Mucosa of stomach (tissue), 1 donor: ENCODE data around the gene DNAI7.

Experiments used
- H3K27me3 ChIP-seq: one replicate; pipeline ENCODE4 v1.7.0; 2013; ENCODE audit warnings: mild to moderate bottlenecking, low read length; ENCODE audit not compliant: control insufficient read depth, insufficient read depth
- H3K36me3 ChIP-seq: one replicate; pipeline ENCODE4 v1.7.0; 2013; ENCODE audit warnings: low read length; ENCODE audit not compliant: control insufficient read depth, insufficient read depth
- H3K4me1 ChIP-seq: one replicate; pipeline ENCODE4 v1.7.0; 2013; ENCODE audit warnings: mild to moderate bottlenecking, low read length; ENCODE audit not compliant: control insufficient read depth, insufficient read depth
- H3K4me3 ChIP-seq: one replicate; pipeline ENCODE4 v1.7.0; 2013; ENCODE audit warnings: low read length
- H3K9ac ChIP-seq: one replicate; pipeline ENCODE4 v1.7.0; 2013; ENCODE audit warnings: mild to moderate bottlenecking, low read length, moderate library complexity
- H3K9me3 ChIP-seq: one replicate; pipeline ENCODE4 v1.7.0; 2013; ENCODE audit warnings: mild to moderate bottlenecking, low read length, moderate library complexity; ENCODE audit not compliant: control insufficient read depth
- donor health status: Pancreatic carcinoma.

Gene DNAI7

DNA sequence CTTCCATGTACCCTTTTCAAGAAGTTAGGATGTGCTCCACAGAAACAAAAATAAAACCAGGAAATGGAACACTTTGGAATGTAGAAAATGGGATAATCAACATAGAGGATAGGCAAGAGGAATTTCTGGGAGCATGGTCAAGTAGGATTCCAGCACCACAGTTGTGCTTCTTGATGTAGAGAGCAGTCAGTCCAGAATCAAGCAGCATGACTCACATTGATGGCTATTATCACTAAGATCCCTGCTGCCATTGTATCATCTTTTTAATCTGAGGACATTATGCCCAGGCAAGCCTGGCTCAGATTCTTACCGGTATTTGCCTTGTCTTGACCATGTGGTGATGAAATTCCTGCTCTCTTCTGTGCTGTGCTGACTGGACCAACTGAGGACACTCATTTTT lies 5.7 kb upstream of the DNAI7 start:
- H3K4me3 ChIP-seq, result no peak overlapping the region
- no peaks in the 10 kb centered on the region for H3K9me3 ChIP-seq
- H3K36me3 ChIP-seq, result no peaks in the 10 kb centered on the region
- H3K9ac ChIP-seq, result no peak overlapping the region
- no peaks in the 10 kb centered on the region for H3K4me1 ChIP-seq
- no peaks in the 10 kb centered on the region for H3K27me3 ChIP-seq

DNA sequence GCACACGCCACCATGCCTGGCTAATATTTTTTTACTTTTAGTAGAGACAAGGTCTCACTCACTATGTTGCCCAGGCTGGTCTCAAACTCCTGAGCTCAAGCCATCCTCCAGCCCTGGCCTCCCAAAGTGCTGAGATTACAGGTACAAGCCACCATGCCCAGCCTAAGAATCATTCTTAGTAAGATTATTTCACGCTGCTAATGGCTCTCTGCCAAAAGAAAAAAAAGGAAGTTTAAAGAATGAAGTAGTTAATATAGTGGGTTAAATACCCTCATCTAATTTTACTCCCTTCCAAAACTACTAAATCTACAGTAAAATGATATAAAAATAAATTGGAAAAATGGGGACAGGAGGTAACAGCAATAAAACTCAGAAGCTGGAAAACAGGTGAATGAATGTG lies 2.6 kb upstream of the DNAI7 start:
- Histone ChIP-seq H3K4me1 (no peaks in the 10 kb centered on the region), H3K9ac (no peak overlapping the region)

DNA sequence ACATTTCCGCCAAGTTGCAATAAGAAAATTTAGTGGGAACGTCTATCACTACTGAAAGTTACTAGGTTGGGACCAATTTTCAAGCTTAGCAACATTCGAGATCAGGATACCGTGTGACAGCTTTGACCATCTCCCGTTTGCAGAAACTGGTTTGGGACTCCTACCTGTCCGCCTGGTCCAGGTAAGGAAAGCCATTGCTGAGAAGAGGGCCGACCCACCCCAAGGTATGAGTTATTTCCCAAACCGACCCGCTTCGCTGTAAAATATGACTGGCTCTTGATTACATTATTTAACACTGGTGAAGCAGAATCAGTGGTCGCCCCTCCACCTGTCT lies 271 bp downstream of the DNAI7 start:
- no peaks in the 10 kb centered on the region for H3K36me3 ChIP-seq
- peak overlapping the region; percentile 98 for H3K4me3 ChIP-seq
- no peaks in the 10 kb centered on the region for H3K4me1 ChIP-seq
- no peaks in the 10 kb centered on the region for H3K9me3 ChIP-seq
- H3K27me3 ChIP-seq, result no peaks in the 10 kb centered on the region
- H3K9ac ChIP-seq, result peak overlapping the region; percentile 98

More for the DNA sequence above, 2.6 kb upstream of the DNAI7 start:
- no peaks in the 10 kb centered on the region for H3K9me3 ChIP-seq
- no peaks in the 10 kb centered on the region for H3K36me3 ChIP-seq
- no peaks in the 10 kb centered on the region for H3K27me3 ChIP-seq
- no peak overlapping the region for H3K4me3 ChIP-seq

DNA sequence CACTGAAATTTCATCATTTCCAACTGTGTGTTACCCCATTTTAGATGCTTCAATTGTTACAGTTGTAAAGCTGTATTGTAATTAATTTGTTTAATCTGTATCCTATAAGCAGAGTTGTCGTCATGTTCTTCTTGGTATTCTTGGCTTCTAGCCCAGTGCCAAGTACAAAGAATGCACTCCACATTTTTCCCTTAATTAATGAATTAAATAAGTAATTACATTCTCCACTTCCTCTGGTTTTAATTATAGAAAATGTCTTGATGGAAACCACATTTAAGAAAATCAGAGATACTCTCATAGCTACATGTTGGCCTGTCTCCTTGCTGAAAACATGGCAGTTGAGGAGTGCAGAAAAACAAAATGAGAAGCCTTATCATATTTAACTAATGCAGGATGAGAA lies 746 bp downstream of the DNAI7 start:
- Histone ChIP-seq H3K27me3 (no peaks in the 10 kb centered on the region), H3K4me1 (no peaks in the 10 kb centered on the region), H3K4me3 (no peak overlapping the region), H3K36me3 (no peaks in the 10 kb centered on the region), H3K9ac (no peak overlapping the region), H3K9me3 (no peaks in the 10 kb centered on the region)

DNA sequence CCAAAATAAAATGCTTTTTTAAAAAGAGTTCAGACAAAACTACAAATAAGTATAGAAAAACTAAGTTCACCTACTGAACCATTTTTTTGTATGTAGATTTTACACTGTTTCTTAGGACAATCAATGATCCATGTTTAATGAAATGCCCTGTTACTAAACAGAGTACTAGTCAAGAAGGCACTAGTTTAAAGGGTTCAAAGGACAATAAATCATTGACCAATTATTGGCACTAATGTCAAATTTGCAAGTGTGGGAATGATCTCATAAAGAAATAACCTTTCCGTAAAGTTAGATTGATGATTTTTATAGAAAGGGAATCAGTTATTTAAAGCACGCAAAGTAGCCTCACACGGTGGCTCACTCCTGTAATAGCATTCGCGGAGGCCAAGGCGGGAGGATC lies 4.2 kb downstream of the DNAI7 start:
- Histone ChIP-seq H3K9ac (no peak overlapping the region), H3K27me3 (no peaks in the 10 kb centered on the region), H3K4me1 (no peaks in the 10 kb centered on the region), H3K9me3 (no peaks in the 10 kb centered on the region), H3K4me3 (no peak overlapping the region), H3K36me3 (no peaks in the 10 kb centered on the region)

DNA sequence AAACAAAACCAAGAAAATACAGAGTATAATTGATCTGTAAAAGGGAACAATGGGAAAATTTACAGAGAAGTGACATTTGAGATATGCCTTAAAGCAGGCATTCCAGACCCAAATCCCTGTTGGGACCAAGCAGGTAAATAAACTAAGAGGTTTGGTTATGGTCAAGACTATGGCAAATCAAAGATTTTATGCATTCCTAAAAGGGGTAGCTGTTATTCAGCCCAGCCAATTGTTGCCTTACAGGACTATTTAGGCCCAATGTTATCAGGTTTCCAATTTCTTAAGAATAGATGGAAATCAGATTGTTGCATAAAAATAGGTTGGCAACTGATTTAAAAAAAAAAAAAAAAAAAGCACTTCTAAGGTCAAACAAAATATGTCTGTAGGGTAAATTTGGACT lies 5.3 kb downstream of the DNAI7 start:
- Histone ChIP-seq H3K4me3 (no peak overlapping the region), H3K4me1 (no peaks in the 10 kb centered on the region), H3K36me3 (no peaks in the 10 kb centered on the region), H3K27me3 (no peaks in the 10 kb centered on the region), H3K9me3 (no peaks in the 10 kb centered on the region), H3K9ac (no peak overlapping the region)

DNA sequence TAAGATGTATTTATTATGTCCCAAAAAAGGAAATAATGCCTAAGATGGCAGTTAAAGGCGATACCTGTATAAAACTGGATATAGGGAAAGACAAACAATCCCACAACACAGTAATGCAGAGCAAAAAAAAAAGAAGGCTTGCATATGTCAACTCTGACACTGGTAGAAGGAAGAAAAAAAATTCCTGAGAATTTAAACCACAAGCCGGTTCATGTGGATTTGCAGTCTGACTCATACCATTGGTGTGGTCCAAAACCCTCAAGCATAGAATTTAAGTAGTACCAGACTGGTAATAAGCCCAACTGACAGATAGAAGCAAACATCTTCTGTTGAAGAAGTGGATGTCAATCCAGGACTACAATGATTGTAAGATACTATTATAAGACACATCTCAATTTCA lies 7.2 kb downstream of the DNAI7 start:
- Histone ChIP-seq H3K36me3 (no peaks in the 10 kb centered on the region), H3K4me1 (no peaks in the 10 kb centered on the region), H3K9ac (no peak overlapping the region), H3K27me3 (no peaks in the 10 kb centered on the region), H3K9me3 (no peaks in the 10 kb centered on the region), H3K4me3 (no peak overlapping the region)

DNA sequence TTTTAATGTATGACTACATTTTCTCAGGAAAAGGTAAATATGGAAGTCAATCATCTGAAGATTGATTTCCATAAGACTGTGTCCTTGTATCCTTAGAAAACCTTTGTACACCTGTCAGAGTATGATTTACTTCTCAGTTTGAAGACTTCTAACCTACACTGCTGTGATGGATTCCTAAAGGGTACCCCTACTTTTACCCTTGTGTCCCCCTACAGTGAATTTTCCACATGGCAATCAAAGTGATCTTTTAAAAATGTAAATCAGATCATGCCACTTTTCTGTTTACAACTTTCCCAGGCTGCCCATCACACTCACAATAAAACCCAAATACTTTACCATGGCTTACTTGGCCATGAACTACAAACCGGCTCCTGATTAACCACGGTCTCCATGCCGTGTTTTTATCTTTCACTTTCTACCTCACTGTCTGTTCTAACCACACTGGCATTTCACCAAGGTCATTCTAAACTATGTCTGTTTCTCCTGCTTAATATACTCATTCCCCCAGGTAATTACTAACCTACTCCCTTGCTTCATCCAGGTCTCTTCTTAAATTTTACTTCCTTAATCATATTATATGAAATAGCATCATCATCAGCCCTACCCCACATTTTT lies 8.1 kb downstream of the DNAI7 start:
- Histone ChIP-seq H3K4me1 (no peaks in the 10 kb centered on the region), H3K36me3 (no peaks in the 10 kb centered on the region), H3K9ac (no peak overlapping the region), H3K9me3 (no peaks in the 10 kb centered on the region), H3K27me3 (no peaks in the 10 kb centered on the region), H3K4me3 (no peak overlapping the region)

DNA sequence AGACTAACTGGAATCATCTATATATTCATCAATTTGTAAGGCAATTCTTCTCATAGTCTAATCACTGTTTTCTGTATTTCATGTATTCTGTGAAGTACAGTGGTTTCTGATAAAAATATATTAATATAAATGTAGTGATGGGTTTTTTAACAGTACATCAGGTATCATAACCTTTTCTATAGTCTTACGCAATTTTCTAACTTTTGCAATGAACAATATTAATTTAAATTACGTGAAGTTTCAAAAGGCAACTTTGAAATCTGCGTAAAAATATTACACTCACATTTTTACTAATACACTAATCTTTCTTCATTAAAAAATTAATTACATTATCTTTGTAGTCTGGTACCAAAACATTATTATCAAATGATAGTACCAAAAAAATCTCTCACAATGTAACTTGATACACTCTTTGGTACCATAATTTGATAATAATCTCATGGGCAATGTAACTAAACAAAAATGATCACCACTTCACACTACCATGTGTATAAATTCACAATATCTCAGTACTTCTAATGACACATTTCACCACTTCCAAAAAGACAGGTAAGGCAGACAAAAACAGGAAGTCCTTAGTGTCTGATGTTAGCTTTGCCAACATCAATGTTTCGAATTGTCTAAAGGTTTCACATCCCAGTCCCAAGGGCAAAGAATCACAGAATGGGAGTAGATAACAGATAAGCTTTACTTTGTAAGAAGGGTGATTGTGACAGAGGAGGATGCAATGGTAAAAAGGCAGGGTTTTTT lies 8.7 kb downstream of the DNAI7 start:
- Histone ChIP-seq H3K9me3 (no peaks in the 10 kb centered on the region), H3K36me3 (no peaks in the 10 kb centered on the region), H3K4me3 (no peak overlapping the region), H3K27me3 (no peaks in the 10 kb centered on the region), H3K4me1 (no peaks in the 10 kb centered on the region), H3K9ac (no peak overlapping the region)

DNA sequence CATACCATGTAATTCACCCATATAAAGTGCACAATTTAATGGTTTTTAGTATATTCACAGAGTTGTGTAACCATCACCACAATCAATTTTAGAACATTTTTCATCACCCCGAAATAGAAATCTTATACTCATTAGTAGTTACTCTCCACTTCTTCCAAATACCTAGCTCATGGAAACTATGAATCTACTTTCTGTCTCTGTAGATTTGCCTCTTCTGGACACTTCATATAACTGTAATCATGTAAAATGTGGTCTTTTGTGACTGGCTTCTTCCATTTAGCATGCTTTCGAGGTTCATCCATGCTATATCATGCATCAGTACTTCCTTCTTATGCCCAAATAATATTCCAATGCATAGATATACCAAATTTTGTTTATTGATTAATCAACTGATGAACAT lies 10.8 kb downstream of the DNAI7 start:
- Histone ChIP-seq H3K27me3 (no peaks in the 10 kb centered on the region), H3K9ac (no peak overlapping the region), H3K36me3 (no peaks in the 10 kb centered on the region), H3K4me1 (no peaks in the 10 kb centered on the region), H3K9me3 (no peaks in the 10 kb centered on the region), H3K4me3 (no peak overlapping the region)

DNA sequence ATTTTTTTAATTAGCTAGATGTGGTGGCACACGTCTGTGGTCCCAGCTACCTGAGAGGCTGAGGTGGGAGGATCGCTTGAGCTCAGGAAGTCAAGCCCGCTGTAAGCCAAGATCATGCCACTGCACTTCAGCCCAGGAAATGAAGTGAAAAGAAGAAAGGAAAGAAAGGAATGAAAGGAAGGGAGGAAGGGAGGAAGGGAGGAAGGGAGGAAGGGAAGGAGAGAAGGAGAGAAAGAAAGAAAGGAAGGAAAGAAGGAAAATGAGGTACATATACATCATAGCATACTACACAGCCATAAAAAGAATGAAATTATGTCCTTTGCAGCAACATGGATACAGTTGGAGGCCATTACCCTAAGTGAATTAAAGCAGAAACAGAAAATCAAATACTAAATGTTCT lies 12.2 kb downstream of the DNAI7 start:
- H3K4me1 ChIP-seq, result no peaks in the 10 kb centered on the region

DNA sequence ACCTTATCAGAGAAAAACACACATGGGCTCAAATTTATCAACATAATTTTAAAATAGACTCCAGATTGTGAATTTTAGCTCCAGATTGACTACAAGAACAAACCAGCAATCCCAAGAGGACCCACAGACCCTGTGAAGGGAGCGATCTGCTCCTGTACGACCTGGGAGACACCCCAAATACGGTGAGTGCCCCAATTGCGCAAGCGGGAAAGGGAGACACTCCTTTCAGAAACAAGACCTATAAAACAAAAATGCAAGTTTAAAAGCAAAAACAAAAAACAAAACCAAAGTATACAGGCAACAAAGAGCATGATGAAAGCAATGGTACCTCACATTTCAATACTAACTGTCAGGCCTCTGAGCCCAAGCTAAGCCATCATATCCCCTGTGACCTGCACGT lies 32.1 kb downstream of the DNAI7 start:
- H3K36me3 ChIP-seq, result no peaks in the 10 kb centered on the region
- no peaks in the 10 kb centered on the region for H3K27me3 ChIP-seq
- H3K9me3 ChIP-seq, result no peaks in the 10 kb centered on the region
- no peak overlapping the region for H3K4me3 ChIP-seq
- H3K9ac ChIP-seq, result no peak overlapping the region
- no peaks in the 10 kb centered on the region for H3K4me1 ChIP-seq

More for the DNA sequence above, 12.2 kb downstream of the DNAI7 start:
- H3K9me3 ChIP-seq, result no peaks in the 10 kb centered on the region
- H3K27me3 ChIP-seq, result no peaks in the 10 kb centered on the region
- no peaks in the 10 kb centered on the region for H3K36me3 ChIP-seq
- no peak overlapping the region for H3K9ac ChIP-seq
- no peak overlapping the region for H3K4me3 ChIP-seq

DNA sequence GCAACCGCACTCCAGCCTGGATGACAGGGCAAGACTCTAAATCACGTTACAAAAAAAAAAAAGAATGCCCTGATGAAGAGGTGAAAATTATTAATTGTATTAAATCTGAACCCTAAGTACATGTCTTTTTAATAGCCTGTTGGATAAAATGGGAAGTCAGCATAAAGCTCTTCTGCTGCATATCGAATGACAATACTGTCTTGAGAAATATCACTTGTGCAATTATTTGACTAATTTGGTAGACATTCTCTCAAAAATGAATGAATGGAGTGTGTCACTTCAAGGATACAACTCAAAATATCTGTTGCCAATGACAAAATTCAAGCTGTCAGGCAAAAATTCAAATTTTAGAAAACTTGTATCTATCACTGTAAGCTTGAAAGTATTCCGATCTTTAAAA lies 38.9 kb downstream of the DNAI7 start:
- Histone ChIP-seq H3K27me3 (no peaks in the 10 kb centered on the region), H3K4me3 (no peak overlapping the region), H3K36me3 (no peaks in the 10 kb centered on the region), H3K4me1 (no peaks in the 10 kb centered on the region), H3K9me3 (no peaks in the 10 kb centered on the region), H3K9ac (no peak overlapping the region)
